Measurements from ENCODE around the gene NSFL1C.

DNA sequence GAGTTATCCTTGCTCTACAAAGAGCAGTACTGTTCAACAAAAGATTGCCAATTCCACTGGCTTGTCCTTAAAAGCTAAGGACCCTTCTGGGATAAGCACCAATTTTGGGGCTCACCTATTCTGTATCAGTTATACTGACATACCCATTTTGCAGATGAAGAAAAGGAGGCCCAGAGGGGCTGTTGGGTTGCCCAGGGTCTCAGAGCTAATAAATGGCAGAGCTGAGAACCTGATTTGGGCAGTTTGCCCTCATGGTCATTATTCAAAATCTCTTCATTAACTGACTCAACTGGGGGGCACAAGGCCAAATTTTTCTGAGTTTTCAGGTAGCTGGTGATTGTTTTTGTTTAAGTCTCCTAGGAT is 31.3 kb downstream of the NSFL1C start:
- TF ChIP-seq, protein P1, sequence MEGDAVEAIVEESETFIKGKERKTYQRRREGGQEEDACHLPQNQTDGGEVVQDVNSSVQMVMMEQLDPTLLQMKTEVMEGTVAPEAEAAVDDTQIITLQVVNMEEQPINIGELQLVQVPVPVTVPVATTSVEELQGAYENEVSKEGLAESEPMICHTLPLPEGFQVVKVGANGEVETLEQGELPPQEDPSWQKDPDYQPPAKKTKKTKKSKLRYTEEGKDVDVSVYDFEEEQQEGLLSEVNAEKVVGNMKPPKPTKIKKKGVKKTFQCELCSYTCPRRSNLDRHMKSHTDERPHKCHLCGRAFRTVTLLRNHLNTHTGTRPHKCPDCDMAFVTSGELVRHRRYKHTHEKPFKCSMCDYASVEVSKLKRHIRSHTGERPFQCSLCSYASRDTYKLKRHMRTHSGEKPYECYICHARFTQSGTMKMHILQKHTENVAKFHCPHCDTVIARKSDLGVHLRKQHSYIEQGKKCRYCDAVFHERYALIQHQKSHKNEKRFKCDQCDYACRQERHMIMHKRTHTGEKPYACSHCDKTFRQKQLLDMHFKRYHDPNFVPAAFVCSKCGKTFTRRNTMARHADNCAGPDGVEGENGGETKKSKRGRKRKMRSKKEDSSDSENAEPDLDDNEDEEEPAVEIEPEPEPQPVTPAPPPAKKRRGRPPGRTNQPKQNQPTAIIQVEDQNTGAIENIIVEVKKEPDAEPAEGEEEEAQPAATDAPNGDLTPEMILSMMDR (conservative IDR thresholded peaks at IDR 0.05; ENCODE audit: low read depth in 2 of 2), result no peak
- no peak for TF ChIP-seq POLR2AphosphoS5 (IDR thresholded peaks at IDR 0.05; ENCODE audit: low read depth)
- no peak for TF ChIP-seq EZH2 (IDR thresholded peaks at IDR 0.05; ENCODE audit: low read depth, unreplicated experiment)
- TF ChIP-seq ZNF331 (CRISPR knock-in tag; IDR thresholded peaks at IDR 0.05; ENCODE audit: low read depth), result no peak
- no peak for TF ChIP-seq EZH2phosphoT487 (IDR thresholded peaks at IDR 0.05; ENCODE audit: unreplicated experiment)
- TF ChIP-seq, protein P2, sequence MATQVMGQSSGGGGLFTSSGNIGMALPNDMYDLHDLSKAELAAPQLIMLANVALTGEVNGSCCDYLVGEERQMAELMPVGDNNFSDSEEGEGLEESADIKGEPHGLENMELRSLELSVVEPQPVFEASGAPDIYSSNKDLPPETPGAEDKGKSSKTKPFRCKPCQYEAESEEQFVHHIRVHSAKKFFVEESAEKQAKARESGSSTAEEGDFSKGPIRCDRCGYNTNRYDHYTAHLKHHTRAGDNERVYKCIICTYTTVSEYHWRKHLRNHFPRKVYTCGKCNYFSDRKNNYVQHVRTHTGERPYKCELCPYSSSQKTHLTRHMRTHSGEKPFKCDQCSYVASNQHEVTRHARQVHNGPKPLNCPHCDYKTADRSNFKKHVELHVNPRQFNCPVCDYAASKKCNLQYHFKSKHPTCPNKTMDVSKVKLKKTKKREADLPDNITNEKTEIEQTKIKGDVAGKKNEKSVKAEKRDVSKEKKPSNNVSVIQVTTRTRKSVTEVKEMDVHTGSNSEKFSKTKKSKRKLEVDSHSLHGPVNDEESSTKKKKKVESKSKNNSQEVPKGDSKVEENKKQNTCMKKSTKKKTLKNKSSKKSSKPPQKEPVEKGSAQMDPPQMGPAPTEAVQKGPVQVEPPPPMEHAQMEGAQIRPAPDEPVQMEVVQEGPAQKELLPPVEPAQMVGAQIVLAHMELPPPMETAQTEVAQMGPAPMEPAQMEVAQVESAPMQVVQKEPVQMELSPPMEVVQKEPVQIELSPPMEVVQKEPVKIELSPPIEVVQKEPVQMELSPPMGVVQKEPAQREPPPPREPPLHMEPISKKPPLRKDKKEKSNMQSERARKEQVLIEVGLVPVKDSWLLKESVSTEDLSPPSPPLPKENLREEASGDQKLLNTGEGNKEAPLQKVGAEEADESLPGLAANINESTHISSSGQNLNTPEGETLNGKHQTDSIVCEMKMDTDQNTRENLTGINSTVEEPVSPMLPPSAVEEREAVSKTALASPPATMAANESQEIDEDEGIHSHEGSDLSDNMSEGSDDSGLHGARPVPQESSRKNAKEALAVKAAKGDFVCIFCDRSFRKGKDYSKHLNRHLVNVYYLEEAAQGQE (IDR thresholded peaks at IDR 0.05; ENCODE audit: unreplicated experiment), result no peak
- no peak for TF ChIP-seq JUNB (IDR thresholded peaks at IDR 0.05; ENCODE audit: unreplicated experiment)
